Heart left ventricle (tissue), 16 donors: ENCODE measurements around the gene FAXDC2. TPM values are rescaled to one million over a fixed set of nuclear protein-coding genes. Genes with fewer than 3 reads are reported as not detected.

ENCODE experiments used
- ATAC-seq, 4 donors: fragments of 200-7000 bp; cut with Tn5 transposase; one replicate each; pipeline ENCODE4 v1.9.1; 2020 to 2022; ENCODE audit warnings: moderate library complexity in 4 of 4, mild to moderate bottlenecking in 3 of 4, moderate number of reproducible peaks in 1 of 4
- DNase-seq, 5 donors: peaks; one replicate each; pipeline ENCODE4 v3.0.0-alpha.2; 2020
- H3K27ac ChIP-seq, 12 donors: fragments of 200-600 bp; sonication (generic) in 4 of 12; one replicate each; pipeline versions ENCODE4 v1.5.0 to v1.8.0; 2016 to 2022; ENCODE audit warnings: mild to moderate bottlenecking in 2 of 12
- H3K27me3 ChIP-seq, 9 donors: fragments of 200-600 bp; sonication (generic) in 2 of 9; one replicate each; pipeline versions ENCODE4 v1.5.1 to v1.8.0; 2016 to 2022; ENCODE audit warnings: mild to moderate bottlenecking in 3 of 9
- H3K36me3 ChIP-seq, 9 donors: fragments of 200-600 bp; sonication (generic) in 2 of 9; one replicate each; pipeline versions ENCODE4 v1.5.0 to v1.8.0; 2018 to 2022; ENCODE audit warnings: mild to moderate bottlenecking in 2 of 9
- H3K4me1 ChIP-seq, 12 donors: fragments of 200-600 bp; sonication (generic) in 4 of 12; one replicate each; pipeline versions ENCODE4 v1.5.0 to v1.8.0; 2016 to 2022; ENCODE audit warnings: mild to moderate bottlenecking in 3 of 12
- H3K4me3 ChIP-seq, 12 donors: fragments of 200-600 bp; sonication (generic) in 4 of 12; one replicate each; pipeline versions ENCODE4 v1.5.0 to v1.8.0; 2017 to 2022; ENCODE audit warnings: mild to moderate bottlenecking in 9 of 12, moderate library complexity in 4 of 12
- H3K9me3 ChIP-seq, 12 donors: fragments of 200-600 bp; sonication (generic) in 4 of 12; one replicate each; pipeline versions ENCODE4 v1.5.0 to v1.8.0; 2016 to 2022; ENCODE audit warnings: mild to moderate bottlenecking in 1 of 12
- POLR2A ChIP-seq, 2 donors: fragments of 450-650 bp; IDR thresholded peaks; one replicate each; pipeline ENCODE4 v1.6.1; 2017; ENCODE audit warnings: antibody characterized with exemption in 2 of 2, mild to moderate bottlenecking in 2 of 2, moderate library complexity in 2 of 2
- whole genome bisulfite sequencing, 4 donors: extraction: QIAGEN DNeasy Blood & Tissue Kit in 2 of 4; methylation state at CpG; one replicate each; pipeline versions ENCODE4 v1.1.5 to v1.1.7; 2013 to 2018; 5-methylcytosine and 5-hydroxymethylcytosine counted together
- intact Hi-C, 10 donors: fragments of 100-400 bp; cut with DNase I; formaldehyde crosslinking; loops; one replicate each; pipeline versions ENCODE4 v1.11.1 to v1.14.2; 2022
- polyA plus RNA-seq, 2 donors: library from polyadenylated mRNA; stranded (reverse); fragments of 200-250 nt; gene quantifications; one replicate each; pipeline ENCODE4 v1.2.3, GENCODE V29; 2013
- total RNA-seq, 9 donors: library from RNA; depleted of rRNA in 2 of 9; stranded (reverse); fragments of >200 nt in 2 of 9; fragmentation: NEBNext Ultra II Directional in 3 of 9; extraction: Animal tissue kit (Norgen Biotek cat#: 25700) in 3 of 9; gene quantifications; one replicate each; pipeline versions ENCODE4 v1.1.0 to v1.2.4, GENCODE V29; 2016 to 2023
- TF ChIP-seq, protein P1 (sequence below), 12 donors: fragments of 200-600 bp; sonication (generic) in 4 of 12; IDR thresholded peaks; one replicate each; pipeline versions ENCODE4 v1.5.0 to v1.8.0; 2018 to 2022; ENCODE audit warnings: antibody characterized with exemption in 12 of 12, mild to moderate bottlenecking in 5 of 12
- donor health status: ischemic (EF 13 %, LVEDD 7.1; RV severe dilation, severe dysfunction).
- donor health status: healthy with polysubstance abuse.
- donor health status: DM: no; HTN: yes; CAD: no.
- donor health status: DM: no; HTN: no; CAD: no.
- donor health status: ischemic (EF 25% LVEDD 6.9; RV normal size, moderate dysfunction).
- donor health status: ischemic (EF 25% LVEDD 5.7; RV mildly dilated, moderate dysfunction).
- donor health status: healthy.
- donor health status: DM: yes; HTN: yes; CAD: no.
- donor health status: ischemic (EF 35%, LVEDD 5.7; RV mildly dilated, moderate dysfunction).
- donor health status: nonischemic (EF 11% LVEDD 7.7; RV severe dilation, severe dysfunction).
- donor health status: DM: yes; HTN: yes; CAD: no.
- donor health status: PGD.
- donor health status: ischemic (EF 29% LVEDD 5.4; RV normal size, mild dysfunction).
- donor health status: nonischemic (EF 23%, LVEDD 6.1; RV moderate dilation, normal function).

The FAXDC2 gene
- total and polyA plus RNA-seq, 11 donors: 5.3 to 39.5 (median 21.9) TPM

GRCh38 chr5:154861946-154862345, 11.5 kb upstream of the FAXDC2 start:
- WGBS, 4 donors: 71 to 80% (median 72%) methylated on average over 8 of the region's 8 CpGs
- no peak overlapping the region for H3K4me3 ChIP-seq
- ATAC-seq: no peak
- H3K27ac ChIP-seq: peak overlapping the region in 1 of 12 donors; percentile 30
- DNase-seq: no peak
- H3K4me1 ChIP-seq: peaks cover 3 to 43% (median 30%) of the 10 kb centered on the region in 12 donors
- H3K36me3 ChIP-seq: peaks cover 0 to 54% (median 35%) of the 10 kb centered on the region in 9 donors
- no peaks in the 10 kb centered on the region for H3K9me3 ChIP-seq
- intact Hi-C loops: no loop called here
- H3K27me3 ChIP-seq: no peaks in the 10 kb centered on the region
- TF ChIP-seq POLR2A (IDR thresholded peaks at IDR 0.05): no peak
- TF ChIP-seq, protein P1, sequence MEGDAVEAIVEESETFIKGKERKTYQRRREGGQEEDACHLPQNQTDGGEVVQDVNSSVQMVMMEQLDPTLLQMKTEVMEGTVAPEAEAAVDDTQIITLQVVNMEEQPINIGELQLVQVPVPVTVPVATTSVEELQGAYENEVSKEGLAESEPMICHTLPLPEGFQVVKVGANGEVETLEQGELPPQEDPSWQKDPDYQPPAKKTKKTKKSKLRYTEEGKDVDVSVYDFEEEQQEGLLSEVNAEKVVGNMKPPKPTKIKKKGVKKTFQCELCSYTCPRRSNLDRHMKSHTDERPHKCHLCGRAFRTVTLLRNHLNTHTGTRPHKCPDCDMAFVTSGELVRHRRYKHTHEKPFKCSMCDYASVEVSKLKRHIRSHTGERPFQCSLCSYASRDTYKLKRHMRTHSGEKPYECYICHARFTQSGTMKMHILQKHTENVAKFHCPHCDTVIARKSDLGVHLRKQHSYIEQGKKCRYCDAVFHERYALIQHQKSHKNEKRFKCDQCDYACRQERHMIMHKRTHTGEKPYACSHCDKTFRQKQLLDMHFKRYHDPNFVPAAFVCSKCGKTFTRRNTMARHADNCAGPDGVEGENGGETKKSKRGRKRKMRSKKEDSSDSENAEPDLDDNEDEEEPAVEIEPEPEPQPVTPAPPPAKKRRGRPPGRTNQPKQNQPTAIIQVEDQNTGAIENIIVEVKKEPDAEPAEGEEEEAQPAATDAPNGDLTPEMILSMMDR (IDR thresholded peaks at IDR 0.05): no peak

GRCh38 chr5:154860765-154861164, 10.4 kb upstream of the FAXDC2 start:
- Histone ChIP-seq H3K4me1 (peaks cover 3 to 48% (median 35%) of the 10 kb centered on the region in 12 donors), H3K36me3 (peaks cover 0 to 42% (median 23%) of the 10 kb centered on the region in 9 donors), H3K9me3 (no peaks in the 10 kb centered on the region), H3K27ac (peak overlapping the region in 8 of 12 donors; percentile 4 to 100 (median 98)), H3K4me3 (peak overlapping the region in 9 of 12 donors; percentile 76 to 97 (median 82)), H3K27me3 (no peaks in the 10 kb centered on the region)
- ATAC-seq: no peak
- intact Hi-C loops: no loop called here
- no peak for DNase-seq
- 37 to 51% (median 45%) methylated on average over 4 of the region's 4 CpGs for WGBS, 4 donors
- TF ChIP-seq POLR2A (IDR thresholded peaks at IDR 0.05): no peak
- TF ChIP-seq, protein P1 (IDR thresholded peaks at IDR 0.05): no peak

DNA sequence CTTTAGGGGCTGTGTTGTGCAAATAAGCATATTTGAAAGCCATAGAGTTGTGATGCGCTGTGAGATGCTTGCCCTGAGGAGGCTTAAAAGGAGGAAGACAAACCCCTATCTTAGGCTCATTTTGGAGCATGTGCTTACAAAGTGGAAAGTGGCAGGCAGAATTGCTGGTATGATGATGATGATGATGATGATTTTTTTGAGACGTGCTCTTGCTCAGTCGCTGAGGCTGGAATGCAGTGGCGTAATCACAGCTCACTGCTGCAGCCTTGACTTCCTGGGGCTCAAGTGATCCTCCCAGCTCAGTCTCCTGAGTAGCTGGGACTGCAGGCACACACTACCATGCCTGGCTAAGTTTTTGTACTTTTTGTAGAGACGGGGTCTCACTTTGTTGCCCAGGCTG, 9.7 kb upstream of the FAXDC2 start:
- Histone ChIP-seq H3K4me3 (peak overlapping the region in 11 of 12 donors; percentile 76 to 97 (median 82)), H3K27me3 (no peaks in the 10 kb centered on the region), H3K27ac (peak overlapping the region in 10 of 12 donors; percentile 92 to 100 (median 98)), H3K9me3 (no peaks in the 10 kb centered on the region), H3K4me1 (peaks cover 3 to 48% (median 35%) of the 10 kb centered on the region in 12 donors), H3K36me3 (peaks cover 0 to 35% (median 16%) of the 10 kb centered on the region in 9 donors)
- intact Hi-C loops: no loop called here
- WGBS, 4 donors: 22 to 34% (median 28%) methylated on average over 5 of the region's 5 CpGs
- TF ChIP-seq, protein P1 (IDR thresholded peaks at IDR 0.05): no peak
- no peak for TF ChIP-seq POLR2A (IDR thresholded peaks at IDR 0.05)
- ATAC-seq (no peak), DNase-seq (peak in 1 of 5 donors; percentile 36)

DNA sequence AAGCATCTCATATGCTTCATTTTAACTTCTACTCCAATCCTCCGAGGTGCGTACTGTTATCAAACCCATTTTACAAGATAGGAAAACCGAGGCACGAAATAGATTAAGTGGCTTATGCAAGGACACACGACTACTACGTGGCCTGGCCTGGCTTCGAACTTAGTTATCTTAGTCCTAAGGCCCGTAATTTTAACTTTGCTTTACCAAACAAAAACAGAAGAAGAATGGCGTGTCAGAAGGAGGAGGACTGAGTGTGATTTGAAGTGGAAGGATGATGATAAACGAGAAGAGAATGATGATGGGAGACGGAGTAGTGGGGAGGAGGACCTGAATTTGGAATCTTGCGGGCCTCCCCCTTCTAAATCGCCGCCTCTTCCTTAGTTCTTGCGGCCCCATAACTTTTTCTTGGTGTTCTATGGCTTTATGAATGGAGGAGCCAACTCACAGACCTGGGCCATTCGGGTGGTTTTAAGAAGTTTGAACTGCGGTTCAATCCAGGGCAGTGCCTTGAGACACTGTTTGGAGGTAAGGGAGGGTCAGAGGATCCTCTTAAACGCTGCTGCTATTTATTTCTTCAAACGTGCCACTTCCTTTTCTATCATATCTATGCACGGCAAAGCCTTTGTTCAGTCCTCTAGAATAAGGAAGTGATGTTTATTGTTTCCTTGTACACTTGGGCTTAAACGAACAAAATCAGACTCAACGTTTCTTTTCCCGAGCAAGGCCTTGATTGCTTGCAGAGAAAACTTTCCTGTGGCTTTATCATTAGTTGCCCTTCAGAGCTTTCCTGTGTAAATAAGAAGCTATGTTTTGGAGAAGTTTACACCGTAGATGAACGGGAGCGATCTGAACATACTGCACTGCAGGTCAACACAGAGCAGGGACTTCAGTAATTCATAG, 8.8 kb upstream of the FAXDC2 start:
- Histone ChIP-seq H3K27me3 (no peaks in the 10 kb centered on the region), H3K9me3 (no peaks in the 10 kb centered on the region), H3K36me3 (peaks cover 0 to 26% (median 10%) of the 10 kb centered on the region in 9 donors), H3K27ac (peak overlapping the region; percentile 92 to 100 (median 98)), H3K4me3 (peak overlapping the region; percentile 61 to 97 (median 82)), H3K4me1 (peaks cover 3 to 48% (median 35%) of the 10 kb centered on the region in 12 donors)
- TF ChIP-seq, protein P1 (IDR thresholded peaks at IDR 0.05): no peak
- no peak for TF ChIP-seq POLR2A (IDR thresholded peaks at IDR 0.05)
- intact Hi-C loops: loop anchor here in 8 of 10 donors (1.0 to 5.0 kb wide), 5 partner anchors 22 to 104 kb away; partner anchors contain the start of genes LARP1 (in 7 of the 8) and GEMIN5 (in 2 of the 8)
- DNase-seq: no peak
- ATAC-seq: no peak
- 1 to 2% (median 2%) methylated on average over 26 of the region's 26 CpGs for WGBS, 4 donors
